GM10248 (cell line): ENCODE results near the gene CMIP.
"Not testable (repeated sequence)": the region's sequence is repeated elsewhere in the genome, so short reads cannot be mapped to it uniquely, and the experiment has no call there.

Experiments
- CTCF ChIA-PET: fragments of 300-600 bp; sonication (Branson Sonifier 250); formaldehyde crosslinking; extraction: SDS; loops from one replicate; lab custom pipeline; 2021; ENCODE audit warnings: antibody characterized with exemption; lab: Yijun Ruan, JAX
- POLR2A ChIA-PET: fragments of 350-650 bp; sonication (Branson Sonifier 250); formaldehyde crosslinking; extraction: SDS; loops from one replicate; lab custom pipeline; 2020; ENCODE audit warnings: antibody characterized with exemption; lab: Yijun Ruan, JAX
- DNase-seq: peaks from one replicate; pipeline ENCODE4 v3.0.0; 2012; ENCODE audit errors: extremely low spot score
- TF ChIP-seq, protein P1 (sequence below): IDR thresholded peaks from 2 replicates; pipeline ENCODE4 v1.5.1; 2012; ENCODE audit warnings: mild to moderate bottlenecking, low read depth; ENCODE audit errors: extremely low read depth, missing control alignments, control extremely low read depth

Gene CMIP

DNA sequence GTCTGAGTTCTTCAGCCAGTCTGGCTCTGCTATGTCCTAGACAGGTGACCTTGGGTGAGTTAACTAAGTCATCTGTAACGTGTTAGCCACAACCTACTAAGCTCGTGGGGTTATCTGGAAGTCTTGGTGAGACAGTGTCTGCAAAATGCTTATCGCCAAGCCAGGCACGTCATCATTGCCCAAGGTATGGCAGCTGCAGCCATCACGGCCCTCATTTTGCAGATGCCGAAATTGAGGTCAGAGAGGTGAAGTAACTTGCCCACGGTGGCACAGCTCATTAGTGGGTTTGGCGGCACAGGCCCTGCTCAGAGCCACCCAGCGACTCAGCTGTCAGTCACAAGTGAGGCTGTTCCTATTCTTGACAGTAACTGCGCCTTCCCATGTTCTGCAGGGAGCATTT, 79.8 kb downstream of the CMIP start:
- DNase-seq, result no peak
- POLR2A ChIA-PET, result no interaction called here
- CTCF ChIA-PET, result interaction anchor here (1.4 kb wide), 1 partner anchor 13 kb away, joined by 3 read pairs; no protein-coding TSS in a partner anchor
- TF ChIP-seq, protein P1, sequence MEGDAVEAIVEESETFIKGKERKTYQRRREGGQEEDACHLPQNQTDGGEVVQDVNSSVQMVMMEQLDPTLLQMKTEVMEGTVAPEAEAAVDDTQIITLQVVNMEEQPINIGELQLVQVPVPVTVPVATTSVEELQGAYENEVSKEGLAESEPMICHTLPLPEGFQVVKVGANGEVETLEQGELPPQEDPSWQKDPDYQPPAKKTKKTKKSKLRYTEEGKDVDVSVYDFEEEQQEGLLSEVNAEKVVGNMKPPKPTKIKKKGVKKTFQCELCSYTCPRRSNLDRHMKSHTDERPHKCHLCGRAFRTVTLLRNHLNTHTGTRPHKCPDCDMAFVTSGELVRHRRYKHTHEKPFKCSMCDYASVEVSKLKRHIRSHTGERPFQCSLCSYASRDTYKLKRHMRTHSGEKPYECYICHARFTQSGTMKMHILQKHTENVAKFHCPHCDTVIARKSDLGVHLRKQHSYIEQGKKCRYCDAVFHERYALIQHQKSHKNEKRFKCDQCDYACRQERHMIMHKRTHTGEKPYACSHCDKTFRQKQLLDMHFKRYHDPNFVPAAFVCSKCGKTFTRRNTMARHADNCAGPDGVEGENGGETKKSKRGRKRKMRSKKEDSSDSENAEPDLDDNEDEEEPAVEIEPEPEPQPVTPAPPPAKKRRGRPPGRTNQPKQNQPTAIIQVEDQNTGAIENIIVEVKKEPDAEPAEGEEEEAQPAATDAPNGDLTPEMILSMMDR, result no peak

DNA sequence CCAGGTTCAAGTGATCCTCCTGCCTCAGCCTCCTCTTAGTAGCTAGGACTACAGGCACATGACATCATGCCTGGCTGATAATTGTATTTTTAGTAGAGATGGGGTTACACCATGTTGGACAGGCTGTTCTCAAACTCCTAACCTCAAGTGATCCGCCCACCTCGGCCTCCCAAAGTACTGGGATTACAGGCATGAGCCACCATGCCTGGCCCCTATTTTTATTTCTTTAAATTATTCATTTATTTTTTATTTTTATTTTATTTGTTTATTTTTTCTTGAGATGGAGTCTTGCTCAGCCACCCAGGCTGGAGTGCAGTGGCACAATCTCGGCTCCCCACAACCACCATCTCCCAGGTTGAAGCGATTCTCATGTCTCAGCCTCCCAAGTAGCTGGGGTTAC, 80.3 kb downstream of the CMIP start:
- CTCF ChIA-PET, result interaction anchor here (1.9 kb wide), 1 partner anchor 97 kb away, joined by 7 read pairs; no protein-coding TSS in a partner anchor

DNA sequence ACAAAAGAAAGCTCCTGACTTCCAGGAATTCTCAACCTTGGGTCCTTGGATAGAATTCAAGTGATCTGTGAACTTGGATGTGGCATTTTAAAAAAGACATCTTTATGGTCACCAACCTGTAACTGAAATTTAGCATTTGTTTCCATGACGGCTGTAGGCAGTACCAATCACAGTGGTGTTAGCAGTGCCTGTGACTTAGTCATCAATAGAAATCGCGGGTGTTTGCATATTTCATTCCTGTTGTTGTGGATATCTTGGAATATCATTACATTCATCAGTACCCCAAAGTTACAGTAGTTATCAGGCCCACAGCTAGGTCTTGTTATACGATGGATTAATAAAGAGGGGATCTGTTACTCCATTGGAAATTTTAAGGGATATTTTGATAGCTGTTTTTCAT, 81.6 kb downstream of the CMIP start:
- TF ChIP-seq, protein P1, result no peak
- POLR2A ChIA-PET, result no interaction called here
- CTCF ChIA-PET, result interaction anchor here (1.1 to 1.9 kb wide), 2 partner anchors 9 to 96 kb away, joined by 3 to 7 read pairs; no protein-coding TSS in a partner anchor

More for the DNA sequence above, 80.3 kb downstream of the CMIP start:
- DNase-seq, POLR2A ChIA-PET: not testable (repeated sequence)

DNA sequence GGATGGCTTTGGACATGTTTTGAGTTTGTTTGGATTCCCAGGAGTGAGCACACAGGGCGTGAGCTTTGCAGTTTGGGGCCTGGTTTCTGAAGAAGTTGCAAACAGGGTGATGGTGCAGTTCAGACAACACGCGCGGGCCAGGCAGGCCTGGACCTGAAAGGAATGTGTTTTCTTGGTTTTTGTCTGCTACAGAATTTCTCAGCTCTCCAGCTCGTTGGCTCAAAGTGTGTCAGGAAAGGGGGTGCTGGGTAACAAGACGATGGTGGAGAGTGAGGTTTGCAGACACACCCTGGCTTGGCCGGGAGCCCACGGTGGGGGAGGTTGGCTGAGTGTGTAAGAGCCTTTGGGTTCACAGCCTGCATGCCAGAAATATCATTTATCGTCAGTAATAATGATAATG, 82.3 kb downstream of the CMIP start:
- CTCF ChIA-PET, result interaction anchor here (1.1 to 1.9 kb wide), 2 partner anchors 8 to 123 kb away, joined by 3 to 4 read pairs; no protein-coding TSS in a partner anchor
- POLR2A ChIA-PET, result no interaction called here
- no peak for DNase-seq
- TF ChIP-seq, protein P1, result no peak

More for the DNA sequence above, 81.6 kb downstream of the CMIP start:
- no peak for DNase-seq

DNA sequence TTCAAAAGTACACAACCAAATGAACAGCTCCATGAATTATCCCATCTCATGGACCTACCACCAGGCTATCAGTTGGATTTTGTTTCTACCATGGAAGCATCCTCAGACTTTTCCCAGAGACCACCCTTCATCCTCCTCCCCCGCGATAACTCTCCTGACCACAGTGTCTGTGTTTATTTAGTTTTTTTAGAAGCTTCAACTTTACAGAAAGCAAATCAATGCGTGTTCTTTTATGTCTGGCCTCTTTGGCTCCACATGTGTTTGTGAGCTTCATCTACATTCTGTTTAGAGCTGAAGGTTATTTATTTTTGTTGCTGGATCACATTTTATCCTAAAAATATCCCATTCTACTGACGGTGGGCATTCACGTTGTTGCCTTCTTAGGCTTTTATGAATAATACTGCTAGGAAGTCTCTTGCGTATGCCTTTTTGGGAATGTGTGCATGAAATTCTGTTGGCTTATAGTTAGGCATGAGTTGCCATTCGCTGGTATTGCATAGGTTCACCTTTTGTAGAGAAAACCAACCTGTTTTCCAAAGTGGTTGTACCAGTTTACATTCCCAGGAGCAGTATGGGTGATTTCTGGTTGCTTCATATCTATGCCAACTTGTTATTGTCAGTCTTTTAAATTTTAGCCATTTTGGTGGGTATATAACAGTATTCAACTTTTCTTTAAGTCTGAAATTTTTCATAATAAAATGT, 83.0 kb downstream of the CMIP start:
- POLR2A ChIA-PET, result no interaction called here
- TF ChIP-seq, protein P1, result no peak
- CTCF ChIA-PET, result interaction anchor here (1.9 kb wide), 1 partner anchor 123 kb away, joined by 4 read pairs; no protein-coding TSS in a partner anchor
- DNase-seq, result no peak

DNA sequence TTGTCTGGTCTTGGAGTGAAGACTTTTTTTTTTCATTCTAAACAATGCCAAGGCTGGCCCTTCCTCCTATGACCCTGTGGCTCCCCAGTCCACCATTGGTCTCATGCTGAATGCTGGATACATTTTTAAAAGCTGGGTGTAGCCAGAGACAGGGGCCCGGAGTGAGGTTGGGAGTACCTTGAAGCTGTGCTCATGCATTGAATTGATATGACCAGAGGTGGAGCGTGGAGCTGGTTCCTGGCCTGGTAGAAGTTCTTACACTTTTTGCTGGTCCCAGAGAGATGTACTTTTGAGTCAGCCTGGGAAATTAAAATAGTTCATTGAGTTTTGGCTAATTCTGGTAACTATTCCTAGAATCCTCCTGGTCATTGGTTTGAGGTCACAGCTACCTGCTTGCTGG, 83.6 kb downstream of the CMIP start:
- POLR2A ChIA-PET, result no interaction called here
- no peak for DNase-seq
- TF ChIP-seq, protein P1, result no peak
- CTCF ChIA-PET, result interaction anchor here (0.7 to 1.9 kb wide), 3 partner anchors 10 to 124 kb away, joined by 3 to 4 read pairs (median 4); no protein-coding TSS in a partner anchor

DNA sequence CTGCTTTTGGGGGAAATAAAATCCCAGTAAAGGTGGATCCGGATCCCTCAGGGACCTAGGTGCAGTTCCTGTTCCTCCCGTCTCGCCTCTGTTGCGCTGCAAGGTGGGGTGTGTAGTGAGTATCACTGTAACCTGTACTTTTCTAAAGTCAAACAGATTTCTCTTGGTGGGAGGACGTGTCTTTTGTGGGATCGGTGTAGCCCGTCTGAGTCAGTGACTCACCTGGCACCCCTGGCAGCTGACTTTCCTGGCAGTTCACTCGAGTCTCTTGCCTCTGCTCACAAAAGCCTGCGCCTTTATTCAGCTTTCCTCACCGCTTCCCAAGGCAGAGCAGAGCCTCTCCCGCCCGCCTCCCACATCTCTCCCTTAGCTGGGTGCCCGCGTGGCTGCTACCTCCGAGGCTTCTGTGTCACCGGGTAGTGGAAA, 85.7 kb downstream of the CMIP start:
- POLR2A ChIA-PET, result no interaction called here
- CTCF ChIA-PET, result no interaction called here
- TF ChIP-seq, protein P1, result no peak
- DNase-seq, result no peak
